Dendritic cell treated with granulocyte-macrophage colony-stimulating factor and Interleukin-4, amounts not matched to agents 40 ng/mL and 50 ng/mL, for 4 days (primary cell): ENCODE results near the gene STBD1.
"Not testable (repeated sequence)": the region's sequence is repeated elsewhere in the genome, so short reads cannot be mapped to it uniquely, and the experiment has no call there.

ENCODE experiments used
- H3K27ac Mint-ChIP-seq: one replicate; pipeline ENCODE4 v1.8.0; 2022; ENCODE audit warnings: mild to moderate bottlenecking, mixed read lengths
- H3K27me3 Mint-ChIP-seq: one replicate; pipeline ENCODE4 v1.8.0; 2022; ENCODE audit warnings: mild to moderate bottlenecking, mixed read lengths
- H3K36me3 Mint-ChIP-seq: one replicate; pipeline ENCODE4 v1.8.0; 2022; ENCODE audit warnings: low read depth, mixed read lengths
- H3K4me1 Mint-ChIP-seq: one replicate; pipeline ENCODE4 v1.8.0; 2022; ENCODE audit warnings: low read depth, mixed read lengths
- H3K4me3 Mint-ChIP-seq: one replicate; pipeline ENCODE4 v1.8.0; 2022; ENCODE audit warnings: mild to moderate bottlenecking, moderate library complexity, mixed read lengths
- H3K9me3 Mint-ChIP-seq: one replicate; pipeline ENCODE4 v1.8.0; 2022; ENCODE audit warnings: mixed read lengths
- intact Hi-C: fragments of 100-400 bp; cut with micrococcal nuclease; formaldehyde crosslinking; loops from one replicate; pipeline ENCODE4 v1.15.0; 2022

Gene STBD1

DNA sequence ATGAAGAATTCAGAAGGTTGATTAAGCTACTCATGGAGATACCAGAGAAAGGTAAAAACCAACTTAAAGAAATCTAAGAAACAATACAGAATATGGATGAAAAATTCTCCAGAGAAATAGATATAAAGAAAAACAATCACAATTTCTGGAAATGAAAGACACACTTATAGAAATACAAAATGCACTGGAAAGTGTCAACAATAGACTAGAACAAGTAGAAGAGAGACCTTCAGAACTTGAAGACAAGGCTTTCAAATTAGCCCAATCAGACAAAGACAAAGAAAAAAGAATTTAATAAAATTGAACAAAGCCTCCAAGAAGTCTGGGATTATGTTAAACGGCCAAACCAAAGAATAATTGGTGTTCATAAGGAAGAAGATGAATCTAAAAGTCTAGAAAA lies 9.6 kb downstream of the STBD1 start:
- no peak overlapping the region for H3K27ac Mint-ChIP-seq
- peaks cover 33% of the 10 kb centered on the region for H3K9me3 Mint-ChIP-seq
- H3K4me3 Mint-ChIP-seq, result no peak overlapping the region
- H3K27me3 Mint-ChIP-seq, result peaks cover 4% of the 10 kb centered on the region
- intact Hi-C loops, result no loop called here
- H3K36me3 Mint-ChIP-seq, result no peaks in the 10 kb centered on the region
- H3K4me1 Mint-ChIP-seq, result no peaks in the 10 kb centered on the region

DNA sequence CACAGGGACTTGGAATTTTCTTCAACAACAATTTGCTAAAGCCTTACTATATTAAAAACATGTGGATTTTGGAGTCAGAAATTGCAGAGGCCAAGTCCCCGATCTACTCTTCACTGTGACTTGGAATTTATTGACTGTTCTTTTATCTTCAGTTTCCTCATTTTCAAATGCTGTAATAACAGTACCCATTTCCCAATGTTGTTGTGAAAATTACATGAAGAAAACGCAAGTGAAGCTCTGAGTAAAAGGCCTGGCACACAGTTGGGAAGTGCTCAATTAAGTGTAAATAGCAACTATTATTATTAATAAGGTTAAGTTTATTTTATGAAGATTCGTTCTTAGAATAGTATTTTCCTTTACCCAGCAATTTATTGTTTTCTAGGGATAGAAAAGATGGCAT lies 15.7 kb downstream of the STBD1 start:
- Mint-ChIP-seq H3K4me1 (no peaks in the 10 kb centered on the region), H3K27me3 (peaks cover 4% of the 10 kb centered on the region), H3K36me3 (no peaks in the 10 kb centered on the region), H3K27ac (no peak overlapping the region), H3K4me3 (no peak overlapping the region), H3K9me3 (peaks cover 37% of the 10 kb centered on the region)
- intact Hi-C loops, result no loop called here

DNA sequence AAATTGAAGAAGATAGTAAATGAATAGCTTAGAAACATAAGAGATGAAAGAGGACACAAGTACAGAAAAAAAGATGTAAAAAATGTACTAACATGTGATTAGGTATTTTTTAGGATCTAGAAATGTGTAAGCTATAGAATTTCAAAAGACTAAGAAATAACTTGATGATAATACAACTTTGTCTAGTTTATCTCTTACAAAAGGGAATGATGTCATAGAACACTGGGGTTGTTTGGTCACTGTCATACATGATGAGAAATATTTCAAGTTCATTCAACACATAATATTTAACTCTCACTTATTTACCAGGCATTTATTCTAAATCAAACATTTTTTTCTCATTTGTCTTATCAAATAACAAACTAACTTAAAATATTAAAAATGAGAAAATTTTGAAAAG lies 18.5 kb downstream of the STBD1 start:
- intact Hi-C loops, result no loop called here
- H3K27ac Mint-ChIP-seq, result no peak overlapping the region
- H3K4me3 Mint-ChIP-seq, result no peak overlapping the region
- H3K9me3 Mint-ChIP-seq, result peaks cover 41% of the 10 kb centered on the region
- H3K36me3 Mint-ChIP-seq, result no peaks in the 10 kb centered on the region
- no peaks in the 10 kb centered on the region for H3K4me1 Mint-ChIP-seq
- peaks cover 4% of the 10 kb centered on the region for H3K27me3 Mint-ChIP-seq

DNA sequence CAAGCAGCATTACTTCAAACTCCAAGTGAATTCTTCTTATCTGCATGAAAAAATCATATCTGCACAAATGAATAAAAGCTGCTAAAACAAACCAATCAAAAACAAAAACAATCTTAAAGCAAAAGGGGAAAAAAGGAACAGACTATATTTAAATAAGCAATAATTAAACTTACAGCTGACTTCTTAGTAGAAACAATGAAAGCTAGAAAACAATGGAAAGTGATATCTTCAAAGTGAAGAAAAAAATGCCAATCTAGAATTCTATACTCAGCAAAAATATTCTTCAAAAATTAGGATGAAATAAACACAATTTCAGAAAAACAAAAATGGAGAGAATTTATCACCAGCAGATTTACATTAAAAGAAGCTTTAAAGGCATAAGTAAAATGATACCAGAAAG lies 20.0 kb downstream of the STBD1 start:
- no peaks in the 10 kb centered on the region for H3K4me1 Mint-ChIP-seq
- H3K36me3 Mint-ChIP-seq, result no peaks in the 10 kb centered on the region
- peaks cover 35% of the 10 kb centered on the region for H3K9me3 Mint-ChIP-seq
- H3K27ac Mint-ChIP-seq, result no peak overlapping the region
- intact Hi-C loops, result no loop called here
- no peaks in the 10 kb centered on the region for H3K27me3 Mint-ChIP-seq
- no peak overlapping the region for H3K4me3 Mint-ChIP-seq

DNA sequence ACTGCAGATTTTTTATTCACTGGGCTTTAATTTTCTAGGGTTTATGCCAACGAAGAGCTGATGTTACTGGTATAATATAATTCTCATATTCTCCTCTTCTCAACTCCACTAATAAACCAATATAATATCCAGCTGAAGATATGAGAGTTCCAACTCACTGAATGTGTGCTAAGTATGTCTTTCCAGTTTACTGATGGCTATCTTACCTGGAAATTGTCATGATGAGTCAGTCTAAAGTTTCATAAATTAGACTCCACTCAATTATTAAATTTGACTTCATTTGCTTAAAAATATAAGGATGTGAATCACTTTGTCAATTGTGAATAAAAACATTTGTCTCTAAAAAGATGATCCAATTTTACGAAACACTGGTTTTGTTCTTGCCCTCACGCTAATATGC lies 28.4 kb downstream of the STBD1 start:
- no peaks in the 10 kb centered on the region for H3K36me3 Mint-ChIP-seq
- H3K4me3 Mint-ChIP-seq, result no peak overlapping the region
- H3K27me3 Mint-ChIP-seq, result no peaks in the 10 kb centered on the region

DNA sequence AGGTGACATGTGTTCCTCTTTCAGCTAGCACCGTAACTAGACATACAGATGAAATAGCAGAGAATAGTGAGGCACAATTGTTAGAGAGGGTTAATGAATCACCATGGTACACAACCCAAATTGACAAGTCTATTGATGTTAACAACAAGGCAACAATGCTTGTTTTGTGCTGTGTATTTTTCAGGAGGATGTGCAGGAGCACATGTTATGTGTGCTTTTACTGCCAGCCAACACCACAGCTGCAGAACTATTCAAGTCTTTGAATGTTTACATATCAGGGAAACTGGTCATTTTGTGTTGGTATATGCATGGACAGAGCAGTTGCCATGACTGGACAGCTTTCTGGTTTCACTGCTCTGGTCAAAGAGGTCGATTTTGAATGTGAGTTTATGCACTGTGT lies 32.8 kb downstream of the STBD1 start:
- Mint-ChIP-seq H3K9me3 (no peaks in the 10 kb centered on the region), H3K4me3 (no peak overlapping the region), H3K4me1 (no peaks in the 10 kb centered on the region), H3K36me3 (no peaks in the 10 kb centered on the region), H3K27ac (no peak overlapping the region), H3K27me3 (no peaks in the 10 kb centered on the region)
- intact Hi-C loops, result no loop called here

More for the DNA sequence above, 28.4 kb downstream of the STBD1 start:
- Mint-ChIP-seq H3K27ac (no peak overlapping the region), H3K4me1 (no peaks in the 10 kb centered on the region), H3K9me3 (no peaks in the 10 kb centered on the region)
- intact Hi-C loops, result no loop called here

DNA sequence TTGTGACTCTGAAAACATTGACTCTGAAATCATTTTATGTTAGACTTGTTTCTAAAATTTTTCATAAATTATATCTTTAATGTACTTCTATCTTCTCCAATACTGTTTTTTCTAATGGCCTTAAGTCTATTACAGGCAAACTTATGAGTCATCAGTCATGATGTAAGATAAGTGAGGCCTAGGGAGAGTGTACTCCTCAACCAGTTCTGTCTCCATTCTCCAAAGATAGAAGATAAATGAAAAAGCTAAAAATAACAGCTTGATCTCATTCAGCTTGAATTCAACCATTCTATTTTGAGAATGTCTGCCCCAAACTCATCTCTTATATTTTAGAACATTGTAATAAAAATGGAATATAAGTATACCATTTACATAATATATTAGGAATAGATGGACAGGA lies 34.5 kb downstream of the STBD1 start:
- H3K4me3 Mint-ChIP-seq, result no peak overlapping the region
- H3K36me3 Mint-ChIP-seq, result no peaks in the 10 kb centered on the region
- no peaks in the 10 kb centered on the region for H3K4me1 Mint-ChIP-seq
- intact Hi-C loops, result no loop called here
- no peaks in the 10 kb centered on the region for H3K27me3 Mint-ChIP-seq
- no peak overlapping the region for H3K27ac Mint-ChIP-seq
- H3K9me3 Mint-ChIP-seq, result no peaks in the 10 kb centered on the region

DNA sequence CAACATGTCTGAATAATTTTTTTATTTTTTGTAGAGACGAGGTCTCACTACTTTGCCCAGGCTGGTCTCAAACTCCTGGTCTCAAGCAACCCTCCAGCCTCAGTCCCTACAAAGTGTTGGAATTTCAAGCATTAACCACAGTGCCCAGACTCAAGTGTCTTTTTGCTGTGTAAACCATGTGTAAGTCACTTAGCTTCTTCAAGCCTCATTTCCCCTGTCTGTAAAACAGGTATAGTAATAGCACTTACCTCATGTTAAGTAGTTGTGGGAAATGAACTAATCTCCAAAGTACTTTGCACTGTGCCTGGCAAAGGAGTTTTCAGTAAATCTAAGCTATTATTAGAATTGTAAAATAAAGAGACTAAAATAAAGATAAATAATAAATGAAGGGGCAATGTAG lies 35.7 kb downstream of the STBD1 start:
- Mint-ChIP-seq H3K27me3 (no peaks in the 10 kb centered on the region), H3K4me3 (no peak overlapping the region), H3K36me3 (no peaks in the 10 kb centered on the region), H3K4me1 (no peaks in the 10 kb centered on the region), H3K9me3 (no peaks in the 10 kb centered on the region), H3K27ac (no peak overlapping the region)
- intact Hi-C loops, result no loop called here

DNA sequence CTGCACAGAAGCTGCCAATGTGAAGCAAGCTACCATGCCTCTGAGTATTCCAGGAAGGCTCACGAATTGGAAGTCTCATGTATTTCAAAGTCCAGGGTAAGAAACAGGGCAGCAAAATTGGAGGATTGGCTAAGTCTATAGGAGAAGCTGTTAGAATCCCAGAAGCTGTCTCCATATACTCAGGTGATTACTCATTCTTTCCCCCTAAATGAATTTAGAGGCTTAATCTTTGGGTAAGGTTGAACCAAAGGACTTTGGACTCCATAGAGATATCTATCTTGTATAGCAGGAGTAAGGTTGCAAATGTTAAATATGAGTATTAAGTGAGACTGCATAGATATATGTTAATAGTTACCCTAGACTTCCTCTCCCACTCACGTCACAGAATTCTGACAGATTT lies 36.3 kb downstream of the STBD1 start:
- Mint-ChIP-seq H3K9me3 (no peaks in the 10 kb centered on the region), H3K36me3 (no peaks in the 10 kb centered on the region), H3K4me3 (no peak overlapping the region), H3K4me1 (no peaks in the 10 kb centered on the region), H3K27me3 (no peaks in the 10 kb centered on the region), H3K27ac (no peak overlapping the region)
- intact Hi-C loops, result no loop called here

DNA sequence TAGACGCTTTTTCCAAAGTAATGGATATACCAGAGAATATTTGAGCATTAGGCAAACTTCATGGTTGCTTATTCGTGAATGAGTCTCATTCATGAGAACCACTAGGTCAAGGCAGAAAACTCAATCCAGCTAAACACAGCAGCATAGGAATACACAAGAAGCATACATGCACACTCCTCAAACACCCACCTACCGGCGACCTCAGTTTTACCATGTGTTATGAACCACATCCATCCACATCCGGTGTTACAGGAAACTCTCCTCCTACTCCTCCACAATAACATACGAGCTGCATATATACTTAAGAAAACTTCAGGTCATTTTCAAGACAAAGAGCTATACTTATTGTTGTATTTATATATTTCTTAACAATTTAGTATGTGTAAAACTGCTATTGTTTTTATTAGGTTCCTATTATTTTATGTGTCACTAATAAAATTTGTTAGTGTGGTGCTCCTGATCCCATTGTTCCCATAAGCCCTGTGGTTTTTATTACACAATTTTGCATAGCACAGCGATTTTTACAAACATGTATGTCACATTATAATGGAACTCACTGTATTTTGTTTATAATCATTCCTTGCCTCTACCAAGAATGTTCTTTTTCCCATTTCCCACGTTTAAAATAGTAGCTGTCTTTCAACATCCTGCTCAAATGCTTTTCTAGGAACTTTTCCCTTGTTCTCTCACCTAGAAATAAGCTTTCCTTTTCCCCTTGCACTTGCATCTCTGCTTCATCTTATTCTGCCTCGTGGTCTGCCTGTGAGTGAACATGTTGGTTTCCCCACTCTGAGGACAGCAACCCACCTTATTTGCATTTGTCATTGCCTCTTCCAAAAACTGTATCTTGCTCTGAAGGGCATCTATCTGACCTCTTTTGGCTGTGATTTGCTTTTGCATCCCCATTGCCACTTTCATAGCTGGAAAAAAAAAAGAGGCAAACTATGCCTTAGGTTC lies 48.3 kb downstream of the STBD1 start:
- intact Hi-C loops, result no loop called here

DNA sequence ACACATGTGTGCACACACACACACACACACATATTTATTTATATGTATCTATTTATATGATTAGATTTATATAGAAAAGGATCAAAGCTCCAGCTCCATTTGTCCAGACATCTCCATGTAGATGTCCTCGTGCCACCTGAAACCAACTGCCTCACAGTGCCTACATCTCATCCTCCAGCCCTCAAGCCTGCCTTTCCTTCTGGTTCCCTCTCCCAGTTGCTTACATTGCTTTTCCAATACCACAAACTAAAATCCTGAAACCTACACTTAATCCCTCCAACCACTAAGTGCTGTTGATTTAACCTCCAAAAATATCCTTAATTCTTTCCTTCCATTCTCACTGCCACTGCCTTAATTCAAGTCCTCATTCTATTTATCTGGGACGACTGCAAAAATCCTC lies 51.4 kb downstream of the STBD1 start:
- intact Hi-C loops, result no loop called here
- peaks cover 27% of the 10 kb centered on the region for H3K9me3 Mint-ChIP-seq
- no peaks in the 10 kb centered on the region for H3K36me3 Mint-ChIP-seq
- H3K27me3 Mint-ChIP-seq, result no peaks in the 10 kb centered on the region
- no peak overlapping the region for H3K27ac Mint-ChIP-seq
- no peak overlapping the region for H3K4me3 Mint-ChIP-seq
- no peaks in the 10 kb centered on the region for H3K4me1 Mint-ChIP-seq

More for the DNA sequence above, 48.3 kb downstream of the STBD1 start:
- no peak overlapping the region for H3K4me3 Mint-ChIP-seq
- no peaks in the 10 kb centered on the region for H3K27me3 Mint-ChIP-seq
- no peak overlapping the region for H3K27ac Mint-ChIP-seq
- H3K9me3 Mint-ChIP-seq, result peaks cover 19% of the 10 kb centered on the region
- H3K4me1 Mint-ChIP-seq, result no peaks in the 10 kb centered on the region
- no peaks in the 10 kb centered on the region for H3K36me3 Mint-ChIP-seq

DNA sequence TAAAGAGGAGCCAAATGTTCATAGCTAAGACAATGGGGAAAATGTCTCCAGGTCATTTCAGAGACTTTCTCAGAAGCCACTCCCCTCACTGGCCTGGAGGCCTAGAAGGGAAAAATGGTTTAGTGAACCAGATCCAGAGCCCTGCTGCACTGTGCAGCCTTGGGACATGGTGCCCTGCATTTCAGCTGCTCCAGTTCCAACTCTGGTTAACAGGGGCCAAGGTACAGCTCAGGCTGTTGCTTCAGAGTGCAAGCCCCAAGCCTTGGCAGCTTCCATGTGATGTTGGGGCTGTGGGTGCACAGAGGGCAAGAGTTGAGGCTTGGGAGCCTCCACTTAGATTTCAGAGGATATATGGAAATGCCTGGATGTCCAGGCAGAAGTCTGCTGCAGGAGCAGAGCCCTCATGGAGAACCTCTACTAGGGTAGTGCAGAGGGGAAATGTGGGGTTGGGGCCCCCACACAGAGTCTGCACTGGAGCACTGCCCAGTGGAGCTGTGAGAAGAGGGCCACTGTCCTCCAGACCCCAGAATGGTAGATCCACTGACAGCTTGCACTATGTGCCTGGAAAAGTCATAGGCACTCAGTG lies 53.4 kb downstream of the STBD1 start:
- H3K36me3 Mint-ChIP-seq, H3K27me3 Mint-ChIP-seq, H3K27ac Mint-ChIP-seq, intact Hi-C loops, H3K4me3 Mint-ChIP-seq, H3K4me1 Mint-ChIP-seq: not testable (repeated sequence)
- peaks cover 27% of the 10 kb centered on the region for H3K9me3 Mint-ChIP-seq
